ENCODE data around the gene GLCCI1. TPM values are rescaled to one million over a fixed set of nuclear protein-coding genes. Genes with fewer than 3 reads are reported as not detected.

Gene GLCCI1
- total RNA-seq, 1 experiment from 2014 or later = 4.6 TPM

DNA sequence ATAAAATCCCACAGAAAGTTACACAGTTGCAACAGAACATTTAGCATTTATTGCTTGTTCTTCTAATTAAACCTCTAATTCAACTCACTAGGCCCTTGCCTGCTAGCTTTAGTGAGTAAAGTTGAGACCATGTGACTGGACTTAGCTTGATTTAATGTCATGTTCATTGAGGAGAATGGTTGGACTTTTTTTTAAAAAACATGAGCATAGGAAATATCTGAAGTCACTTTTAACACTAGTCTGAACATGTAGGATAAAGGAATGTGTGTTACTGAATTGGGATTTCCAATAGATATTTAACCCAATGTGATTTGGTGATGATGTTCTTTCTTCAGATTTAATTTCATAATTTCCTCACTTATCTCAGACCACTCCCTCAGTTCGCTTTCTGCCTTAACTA, 24.6 kb upstream of the GLCCI1 start:
- Histone ChIP-seq H3K36me3 (ENCODE audit: control insufficient read depth in 1 of 2, insufficient read depth in 2 of 2, low read length in 2 of 2) (no peaks in the 10 kb centered on the region), H4K20me1 (ENCODE audit: insufficient read depth) (no peaks in the 10 kb centered on the region), H3K4me1 (ENCODE audit: control insufficient read depth in 1 of 2, insufficient read depth in 2 of 2, low read length in 2 of 2) (no peaks in the 10 kb centered on the region), H3K27me3 (ENCODE audit: insufficient read depth, low read length) (no peaks in the 10 kb centered on the region), H3K9ac (ENCODE audit: low read length) (no peak overlapping the region), H3K9me3 (ENCODE audit: control insufficient read depth in 1 of 2, insufficient read depth in 1 of 2, low read depth in 1 of 2, low read length in 2 of 2) (no peaks in the 10 kb centered on the region), H3K27ac (ENCODE audit: low read depth, low read length) (no peak overlapping the region), H3K4me3 (replicated peaks in 1 of 2; ENCODE audit: low read depth in 1 of 2, low read length in 2 of 2) (no peak overlapping the region), H3K9me2 (ENCODE audit: insufficient read depth) (no peaks in the 10 kb centered on the region), H2AFZ (ENCODE audit: low read depth, low read length, poor library complexity, severe bottlenecking) (no peak overlapping the region), H3K4me2 (ENCODE audit: low read length) (no peak overlapping the region), H3K79me2 (ENCODE audit: insufficient read depth, low read length) (no peaks in the 10 kb centered on the region)
- intact Hi-C loops (cut with micrococcal nuclease) = no loop called here
- no peak for ATAC-seq
- RAD21 ChIA-PET (ENCODE audit: low non-redundant PET in 1 of 2, low total read pairs in 2 of 2, uncharacterized antibody in 2 of 2, unreplicated experiment in 2 of 2) = no interaction called here
- DNase-seq (ENCODE audit: low read depth, low spot score) = no peak
- BruUV-seq (replicated peaks) = no TSS peak
- POLR2A ChIA-PET = no interaction called here
- CTCF ChIA-PET = no interaction called here
- no peak for TF ChIP-seq SP1 (IDR thresholded peaks at IDR 0.05; ENCODE audit: low read depth)
- TF ChIP-seq, protein P1, sequence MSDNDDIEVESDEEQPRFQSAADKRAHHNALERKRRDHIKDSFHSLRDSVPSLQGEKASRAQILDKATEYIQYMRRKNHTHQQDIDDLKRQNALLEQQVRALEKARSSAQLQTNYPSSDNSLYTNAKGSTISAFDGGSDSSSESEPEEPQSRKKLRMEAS (IDR thresholded peaks at IDR 0.05) = no peak

DNA sequence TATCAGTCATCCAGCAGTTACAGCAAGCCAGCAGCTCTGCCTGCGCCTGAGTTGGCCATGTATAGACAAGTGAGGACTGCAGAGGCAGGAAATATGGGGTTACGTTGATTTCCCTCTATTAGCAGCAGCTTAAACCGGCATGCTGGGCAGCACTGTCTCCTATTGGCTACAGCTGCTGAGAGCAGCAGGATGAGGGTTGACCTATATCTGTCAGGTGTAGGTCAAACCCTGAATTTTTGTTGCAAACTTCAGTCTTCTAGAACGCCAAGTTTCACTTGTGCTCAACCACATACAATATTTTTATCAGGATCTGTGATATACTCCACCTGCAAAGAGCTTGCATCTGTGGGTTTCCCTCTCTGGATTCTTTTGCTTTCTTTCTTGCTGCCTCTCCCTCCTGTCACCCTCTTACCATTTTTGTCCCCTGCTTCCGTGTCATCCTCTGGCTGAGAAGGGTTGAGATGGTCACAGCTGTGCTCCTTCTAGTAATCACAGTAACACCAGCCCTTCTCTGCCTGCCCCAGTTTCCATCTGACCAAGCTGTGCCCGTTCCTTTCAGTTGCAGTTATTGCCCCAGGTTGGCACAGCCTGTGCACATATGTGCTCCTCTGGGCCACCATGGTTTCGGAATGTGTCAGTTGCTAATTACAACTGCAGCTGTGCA, 23.8 kb upstream of the GLCCI1 start:
- CTCF ChIA-PET = no interaction called here
- H3K27ac ChIP-seq (ENCODE audit: low read depth, low read length) = no peak overlapping the region
- ATAC-seq = no peak
- no peaks in the 10 kb centered on the region for H4K20me1 ChIP-seq (ENCODE audit: insufficient read depth)
- no peaks in the 10 kb centered on the region for H3K4me1 ChIP-seq (ENCODE audit: control insufficient read depth in 1 of 2, insufficient read depth in 2 of 2, low read length in 2 of 2)
- H3K4me3 ChIP-seq (replicated peaks in 1 of 2; ENCODE audit: low read depth in 1 of 2, low read length in 2 of 2) = no peak overlapping the region
- POLR2A ChIA-PET = no interaction called here
- no peaks in the 10 kb centered on the region for H3K79me2 ChIP-seq (ENCODE audit: insufficient read depth, low read length)
- H3K9me2 ChIP-seq (ENCODE audit: insufficient read depth) = no peaks in the 10 kb centered on the region
- H3K9ac ChIP-seq (ENCODE audit: low read length) = no peak overlapping the region
- no peak for DNase-seq (ENCODE audit: low read depth, low spot score)
- no peak overlapping the region for H2AFZ ChIP-seq (ENCODE audit: low read depth, low read length, poor library complexity, severe bottlenecking)
- H3K27me3 ChIP-seq (ENCODE audit: insufficient read depth, low read length) = no peaks in the 10 kb centered on the region
- H3K4me2 ChIP-seq (ENCODE audit: low read length) = no peak overlapping the region
- no peaks in the 10 kb centered on the region for H3K36me3 ChIP-seq (ENCODE audit: control insufficient read depth in 1 of 2, insufficient read depth in 2 of 2, low read length in 2 of 2)
- RAD21 ChIA-PET (ENCODE audit: low non-redundant PET in 1 of 2, low total read pairs in 2 of 2, uncharacterized antibody in 2 of 2, unreplicated experiment in 2 of 2) = no interaction called here
- H3K9me3 ChIP-seq (ENCODE audit: control insufficient read depth in 1 of 2, insufficient read depth in 1 of 2, low read depth in 1 of 2, low read length in 2 of 2) = no peaks in the 10 kb centered on the region
- BruUV-seq (replicated peaks) = no TSS peak
- TF ChIP-seq, protein P2, sequence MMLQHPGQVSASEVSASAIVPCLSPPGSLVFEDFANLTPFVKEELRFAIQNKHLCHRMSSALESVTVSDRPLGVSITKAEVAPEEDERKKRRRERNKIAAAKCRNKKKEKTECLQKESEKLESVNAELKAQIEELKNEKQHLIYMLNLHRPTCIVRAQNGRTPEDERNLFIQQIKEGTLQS (IDR thresholded peaks at IDR 0.05) = no peak
- TF ChIP-seq, protein P1 (IDR thresholded peaks at IDR 0.05) = no peak
- TF ChIP-seq POLR2A (IDR thresholded peaks at IDR 0.05; ENCODE audit: borderline replicate concordance, extremely low read depth, insufficient read depth, insufficient read length) (no peak), ELF1 (IDR thresholded peaks at IDR 0.05; ENCODE audit: borderline replicate concordance, low read depth) (no peak), EZH2 (IDR thresholded peaks at IDR 0.05) (no peak), SP1 (IDR thresholded peaks at IDR 0.05; ENCODE audit: low read depth) (no peak)
- intact Hi-C loops (cut with micrococcal nuclease) = no loop called here

Measured in HCT116 (cell line).